A673 (cell line): ENCODE results near the gene CCDC63. TPM values are rescaled to one million over a fixed set of nuclear protein-coding genes. Genes with fewer than 3 reads are reported as not detected.

Source experiments
- Bru-seq: library from RNA; stranded (reverse); fragments of 400-500 nt; gene quantifications from one replicate; lab custom pipeline; 2021; lab: Mats Ljungman, UMichigan
- BruChase-seq, 2 experiments: library from RNA; stranded (reverse); fragments of 400-500 nt; gene quantifications; one replicate each; lab custom pipeline; 2021; lab: Mats Ljungman, UMichigan
- BruUV-seq: library from RNA; stranded (reverse); fragments of 400-500 nt; replicated peaks from 2 replicates; lab custom pipeline; 2021; lab: Mats Ljungman, UMichigan
- CTCF ChIA-PET: fragments of 300-600 bp; sonication (Branson Sonifier 250); formaldehyde crosslinking; loops from one replicate; lab custom pipeline; 2022; ENCODE audit warnings: antibody characterized with exemption; lab: Charles Lee
- POLR2A ChIA-PET: fragments of 300-600 bp; sonication (Branson Sonifier 250); formaldehyde crosslinking; loops from one replicate; lab custom pipeline; 2022; ENCODE audit warnings: antibody characterized with exemption; ENCODE audit not compliant: low non-redundant PET; lab: Charles Lee
- DNase-seq: peaks from one replicate; pipeline ENCODE4 v3.0.0-alpha.2; 2015; ENCODE audit warnings: low spot score
- H3K27ac ChIP-seq: fragments of 200-600 bp; sonication (generic); 2 replicates; pipeline ENCODE4 v1.5.1; 2016; ENCODE audit warnings: mixed run types, low read depth, mild to moderate bottlenecking, mixed read lengths, antibody characterized with exemption, low read length; ENCODE audit not compliant: poor library complexity, severe bottlenecking
- H3K27me3 ChIP-seq: fragments of 200-600 bp; sonication (generic); replicated peaks from 2 replicates; pipeline ENCODE4 v1.6.1; 2017; ENCODE audit warnings: mixed run types, low read depth, mild to moderate bottlenecking, mixed read lengths, antibody characterized with exemption, low read length; ENCODE audit not compliant: insufficient read depth, poor library complexity
- H3K36me3 ChIP-seq: fragments of 200-600 bp; sonication (generic); 2 replicates; pipeline ENCODE4 v1.6.1; 2016; ENCODE audit warnings: mixed run types, mild to moderate bottlenecking, mixed read lengths, antibody characterized with exemption, low read length; ENCODE audit not compliant: insufficient read depth, poor library complexity, severe bottlenecking
- H3K4me1 ChIP-seq: fragments of 200-600 bp; sonication (generic); 2 replicates; pipeline ENCODE4 v1.6.1; 2017; ENCODE audit warnings: mixed run types, mild to moderate bottlenecking, mixed read lengths, antibody characterized with exemption, low read length; ENCODE audit not compliant: insufficient read depth, poor library complexity, severe bottlenecking
- H3K4me3 ChIP-seq: fragments of 200-600 bp; sonication (generic); 2 replicates; pipeline ENCODE4 v1.5.1; 2016; ENCODE audit warnings: low read depth, mixed run types, mild to moderate bottlenecking, mixed read lengths, low read length; ENCODE audit not compliant: poor library complexity, severe bottlenecking
- H3K9me3 ChIP-seq: fragments of 200-600 bp; sonication (generic); 2 replicates; pipeline ENCODE4 v1.6.1; 2016; ENCODE audit warnings: mixed run types, low read depth, mild to moderate bottlenecking, mixed read lengths, antibody characterized with exemption, low read length; ENCODE audit not compliant: poor library complexity, severe bottlenecking
- EZH2 ChIP-seq: fragments of 200-600 bp; sonication (generic); IDR thresholded peaks from 2 replicates; pipeline ENCODE4 v1.6.1; 2017; ENCODE audit warnings: borderline replicate concordance, low read depth, mild to moderate bottlenecking, mixed read lengths, antibody characterized with exemption, low read length; ENCODE audit not compliant: poor library complexity, severe bottlenecking
- intact Hi-C: fragments of 100-400 bp; cut with micrococcal nuclease; formaldehyde crosslinking; loops from one replicate; pipeline ENCODE4 v1.10.0; 2022; ENCODE audit not compliant: unreplicated experiment
- long read RNA-seq: library from polyadenylated mRNA; stranded (forward); transcript quantifications from one replicate; pipeline ENCODE4 v2.0.0, GENCODE V29; 2022
- total RNA-seq: library from RNA; stranded (reverse); gene quantifications from 2 replicates; pipeline ENCODE4 v1.2.3, GENCODE V29; 2021
- TF ChIP-seq, protein P1 (sequence below): fragments of 300-800, 200-600 bp; sonication (generic); conservative IDR thresholded peaks from 2 replicates; pipeline ENCODE4 v1.5.1; 2017; ENCODE audit warnings: low read depth, mild to moderate bottlenecking, antibody characterized with exemption, low read length, moderate library complexity, mixed read lengths

The CCDC63 gene
- total RNA-seq (0.24 TPM in 1 of 2 replicates, not detected in the other), Bru-seq, nascent RNA (percentile 18 among the genes with signal in this experiment), BruChase-seq, experiment 1, labeled RNA remaining after a 2-hour chase (percentile 12 among the genes with signal in this experiment), BruChase-seq, experiment 2, labeled RNA remaining after a 6-hour chase (percentile 19 among the genes with signal in this experiment)
- long read RNA-seq, result 0 reads

DNA sequence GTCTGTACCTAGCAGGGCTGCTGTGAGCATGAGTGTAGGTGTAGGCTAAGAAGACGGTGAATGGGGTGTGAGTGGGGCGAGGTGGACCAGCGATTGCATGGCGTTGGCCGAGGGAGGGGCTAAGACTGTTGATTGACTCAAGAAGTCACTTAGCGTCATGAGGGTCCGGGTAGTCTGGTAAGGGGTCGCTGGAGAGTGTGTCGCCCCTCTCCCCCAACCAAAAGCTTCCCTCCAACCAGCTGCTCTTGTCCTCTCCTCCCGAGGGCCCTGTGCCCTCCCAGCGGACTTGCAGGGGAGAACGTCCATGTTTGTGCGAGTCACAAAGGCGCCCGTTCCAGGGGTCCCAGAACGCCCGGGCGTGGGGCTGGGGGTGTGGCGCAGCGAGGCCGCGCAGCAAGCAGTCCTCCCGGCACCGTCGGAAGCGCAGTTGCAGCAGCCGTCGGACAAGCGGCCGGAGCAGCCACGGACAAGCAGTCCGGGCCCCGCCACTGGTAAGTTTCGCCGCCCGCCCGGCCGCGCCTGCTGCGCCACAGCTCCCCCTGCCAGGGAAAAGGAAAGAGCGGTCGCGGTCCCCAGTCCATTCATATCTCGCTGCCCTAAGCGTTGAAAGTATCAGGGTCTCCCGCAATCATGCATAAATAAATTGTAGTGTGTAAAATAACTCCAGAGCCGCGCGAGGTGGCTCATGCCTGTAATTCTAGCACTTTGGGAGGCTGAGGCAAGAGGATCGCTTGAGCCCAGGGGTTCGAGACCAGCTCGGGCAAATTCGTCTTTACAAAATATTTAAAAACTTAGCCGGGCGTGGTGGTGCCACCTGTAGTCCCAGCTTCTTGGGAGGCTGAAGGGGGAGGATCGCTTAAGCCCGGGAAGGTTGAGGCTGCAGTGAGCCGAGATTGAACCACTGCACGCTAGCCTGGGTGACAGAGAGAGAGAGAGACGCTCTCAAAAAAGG lies at the start of gene CCDC63:
CCDC63 (plus strand) TSS at position 373 of the 952 bp plus-strand sequence. CDS start 5,968 bp downstream, outside the sequence.
- ChIA-PET CTCF (interaction anchor here (0.5 kb wide), 2 partner anchors 86 to 136 kb away, joined by 3 read pairs; no protein-coding TSS in a partner anchor), POLR2A (no interaction called here)
- BruUV-seq, result no TSS peak
- Histone ChIP-seq H3K4me1 (peaks cover 17% of the 10 kb centered on the region), H3K36me3 (no peaks in the 10 kb centered on the region), H3K27me3 (no peaks in the 10 kb centered on the region), H3K27ac (no peak within 1 kb of the TSS), H3K9me3 (no peaks in the 10 kb centered on the region), H3K4me3 (peak within 1 kb of the TSS; percentile 36)
- intact Hi-C loops, result no loop called here
- peak; percentile 54 for DNase-seq
- no peak for TF ChIP-seq EZH2
- TF ChIP-seq, protein P1, sequence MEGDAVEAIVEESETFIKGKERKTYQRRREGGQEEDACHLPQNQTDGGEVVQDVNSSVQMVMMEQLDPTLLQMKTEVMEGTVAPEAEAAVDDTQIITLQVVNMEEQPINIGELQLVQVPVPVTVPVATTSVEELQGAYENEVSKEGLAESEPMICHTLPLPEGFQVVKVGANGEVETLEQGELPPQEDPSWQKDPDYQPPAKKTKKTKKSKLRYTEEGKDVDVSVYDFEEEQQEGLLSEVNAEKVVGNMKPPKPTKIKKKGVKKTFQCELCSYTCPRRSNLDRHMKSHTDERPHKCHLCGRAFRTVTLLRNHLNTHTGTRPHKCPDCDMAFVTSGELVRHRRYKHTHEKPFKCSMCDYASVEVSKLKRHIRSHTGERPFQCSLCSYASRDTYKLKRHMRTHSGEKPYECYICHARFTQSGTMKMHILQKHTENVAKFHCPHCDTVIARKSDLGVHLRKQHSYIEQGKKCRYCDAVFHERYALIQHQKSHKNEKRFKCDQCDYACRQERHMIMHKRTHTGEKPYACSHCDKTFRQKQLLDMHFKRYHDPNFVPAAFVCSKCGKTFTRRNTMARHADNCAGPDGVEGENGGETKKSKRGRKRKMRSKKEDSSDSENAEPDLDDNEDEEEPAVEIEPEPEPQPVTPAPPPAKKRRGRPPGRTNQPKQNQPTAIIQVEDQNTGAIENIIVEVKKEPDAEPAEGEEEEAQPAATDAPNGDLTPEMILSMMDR, result peak; percentile 61

DNA sequence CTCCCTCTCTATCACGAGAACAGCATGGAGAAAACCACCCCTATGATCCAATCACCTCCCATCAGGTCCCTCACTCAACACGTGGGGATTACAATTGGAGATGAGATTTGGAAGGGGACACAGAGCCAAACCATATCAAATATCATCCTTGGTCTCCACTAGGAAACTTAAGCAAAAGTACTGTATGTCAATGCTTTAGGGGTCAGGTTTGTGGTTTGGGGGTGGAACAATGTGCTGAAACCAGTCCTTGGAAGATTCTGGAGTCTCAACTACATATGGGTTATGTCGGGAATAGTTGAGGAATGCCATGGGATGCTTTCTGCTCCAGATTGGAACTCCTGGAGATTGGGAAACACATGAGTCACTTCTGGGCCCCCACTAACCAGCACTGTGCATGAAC lies 48.3 kb upstream of the CCDC63 start:
- H3K9me3 ChIP-seq, result no peaks in the 10 kb centered on the region
- H3K27me3 ChIP-seq, result no peaks in the 10 kb centered on the region
- H3K4me1 ChIP-seq, result no peaks in the 10 kb centered on the region
- intact Hi-C loops, result no loop called here
- BruUV-seq, result no TSS peak
- ChIA-PET POLR2A (no interaction called here), CTCF (no interaction called here)
- H3K27ac ChIP-seq, result no peak overlapping the region
- no peak for TF ChIP-seq EZH2
- TF ChIP-seq, protein P1, result no peak
- no peak for DNase-seq
- no peaks in the 10 kb centered on the region for H3K36me3 ChIP-seq
- no peak overlapping the region for H3K4me3 ChIP-seq

DNA sequence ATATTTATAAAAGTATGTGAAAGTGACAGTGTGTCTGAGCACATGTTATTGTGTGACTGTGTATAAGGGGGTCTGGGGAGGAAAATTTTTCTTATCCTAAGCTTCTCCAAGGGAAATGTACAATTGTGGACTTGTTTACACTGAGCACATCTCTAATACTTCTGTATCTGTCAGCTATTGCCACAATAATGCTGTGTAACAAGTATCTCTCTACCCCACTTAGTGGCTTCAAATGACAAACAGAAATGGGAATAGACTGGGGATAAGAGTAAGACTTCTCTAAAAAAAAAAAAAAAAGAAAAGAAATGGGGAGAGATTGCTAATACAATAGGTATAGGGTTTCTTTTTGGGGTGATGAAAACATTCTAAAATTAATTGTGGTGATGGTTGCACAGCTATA lies 44.3 kb upstream of the CCDC63 start:
- H3K27me3 ChIP-seq, result no peaks in the 10 kb centered on the region
- intact Hi-C loops, result no loop called here
- BruUV-seq, result no TSS peak
- TF ChIP-seq, protein P1, result no peak
- TF ChIP-seq EZH2, result no peak
- peaks cover 8% of the 10 kb centered on the region for H3K9me3 ChIP-seq
- no peaks in the 10 kb centered on the region for H3K36me3 ChIP-seq
- ChIA-PET CTCF (no interaction called here), POLR2A (no interaction called here)
- H3K27ac ChIP-seq, result no peak overlapping the region
- H3K4me1 ChIP-seq, result no peaks in the 10 kb centered on the region
- no peak for DNase-seq
- no peak overlapping the region for H3K4me3 ChIP-seq
